HuH-7.5 (cell line): ENCODE results near the gene SPNS1.
"Not testable (repeated sequence)": the region's sequence is repeated elsewhere in the genome, so short reads cannot be mapped to it uniquely, and the experiment has no call there.

Experiments used
- DNase-seq: peaks from one replicate; pipeline ENCODE4 v3.0.0; 2011; ENCODE audit warnings: low spot score

SPNS1 gene

DNA sequence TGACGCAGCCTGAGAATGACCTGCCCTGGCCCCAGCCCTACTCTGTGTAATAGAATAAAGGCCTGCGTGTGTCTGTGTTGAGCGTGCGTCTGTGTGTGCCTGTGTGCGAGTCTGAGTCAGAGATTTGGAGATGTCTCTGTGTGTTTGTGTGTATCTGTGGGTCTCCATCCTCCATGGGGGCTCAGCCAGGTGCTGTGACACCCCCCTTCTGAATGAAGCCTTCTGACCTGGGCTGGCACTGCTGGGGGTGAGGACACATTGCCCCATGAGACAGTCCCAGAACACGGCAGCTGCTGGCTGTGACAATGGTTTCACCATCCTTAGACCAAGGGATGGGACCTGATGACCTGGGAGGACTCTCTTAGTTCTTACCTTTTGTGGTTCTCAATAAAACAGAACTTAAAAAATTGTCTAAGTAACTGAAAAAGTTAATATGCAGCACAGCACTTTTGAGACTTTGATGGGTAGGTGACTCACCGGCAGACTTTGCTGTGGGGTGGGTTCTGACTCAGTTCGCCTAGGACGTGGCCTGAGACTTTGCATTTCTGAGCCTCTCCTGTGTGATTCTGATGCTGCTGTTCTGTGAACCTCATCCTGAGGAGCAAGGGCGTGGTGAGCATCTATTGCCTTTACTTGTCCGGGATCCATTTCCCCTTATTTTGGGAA, 15.9 kb downstream of the SPNS1 start:
- no peak for DNase-seq

DNA sequence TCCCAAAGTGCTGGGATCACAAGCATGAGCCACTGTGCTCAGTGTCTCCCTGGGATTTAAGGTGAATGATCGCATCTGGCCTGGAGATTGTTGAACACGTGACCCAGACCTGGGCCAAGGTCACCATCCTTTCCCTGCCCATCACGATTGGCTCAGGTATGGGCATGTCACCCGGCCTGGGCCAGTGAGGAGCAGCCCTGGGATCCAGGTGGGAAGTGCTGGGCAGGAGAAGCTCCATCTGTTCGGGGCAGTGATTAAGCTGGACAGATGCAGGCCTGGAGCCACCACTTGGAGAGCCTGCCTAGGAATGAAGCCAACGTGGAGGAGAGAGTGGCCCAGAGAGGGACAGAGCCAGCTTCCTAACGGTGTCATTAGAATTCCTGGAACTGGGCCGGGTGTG, 17.1 kb downstream of the SPNS1 start:
- no peak for DNase-seq

DNA sequence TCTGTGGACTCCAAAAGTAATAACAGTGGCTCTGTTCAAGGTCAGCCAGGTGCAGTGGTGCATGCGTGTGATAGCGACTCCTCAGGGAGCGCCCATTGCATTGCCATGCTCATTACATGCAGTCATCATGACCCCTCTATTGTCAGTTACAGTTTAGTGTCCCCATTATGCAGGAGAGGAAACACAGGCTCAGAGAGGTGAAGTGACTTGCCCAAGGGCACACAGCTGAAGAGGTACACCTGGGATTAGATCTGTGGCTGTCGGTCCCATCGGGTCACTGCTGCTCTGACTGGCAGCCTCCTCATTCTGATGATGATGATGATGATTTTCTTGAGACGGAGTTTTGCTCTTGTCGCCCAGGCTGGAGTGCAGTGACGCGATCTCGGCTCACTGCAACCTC, 17.9 kb downstream of the SPNS1 start:
- DNase-seq = no peak

DNA sequence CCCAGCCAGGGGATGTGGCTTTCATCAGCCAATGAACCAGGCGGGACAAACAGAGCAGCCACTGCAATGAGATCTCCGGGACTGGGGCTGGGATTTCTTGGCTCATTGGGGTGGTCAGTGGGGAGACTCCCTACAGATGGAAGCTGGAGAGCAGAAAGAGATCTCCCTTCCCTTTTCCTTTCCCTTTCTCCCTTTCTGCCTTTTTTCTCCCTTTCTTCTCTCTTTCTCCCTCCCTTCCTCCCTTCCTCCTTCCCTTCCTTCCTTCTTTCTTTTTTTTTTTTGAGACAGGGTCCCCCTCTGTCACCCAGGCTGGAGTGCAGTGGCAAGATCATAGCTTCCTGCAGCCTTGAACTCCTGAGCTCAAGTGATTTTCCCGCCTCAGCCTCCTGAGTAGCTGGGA, 24.3 kb downstream of the SPNS1 start:
- no peak for DNase-seq

DNA sequence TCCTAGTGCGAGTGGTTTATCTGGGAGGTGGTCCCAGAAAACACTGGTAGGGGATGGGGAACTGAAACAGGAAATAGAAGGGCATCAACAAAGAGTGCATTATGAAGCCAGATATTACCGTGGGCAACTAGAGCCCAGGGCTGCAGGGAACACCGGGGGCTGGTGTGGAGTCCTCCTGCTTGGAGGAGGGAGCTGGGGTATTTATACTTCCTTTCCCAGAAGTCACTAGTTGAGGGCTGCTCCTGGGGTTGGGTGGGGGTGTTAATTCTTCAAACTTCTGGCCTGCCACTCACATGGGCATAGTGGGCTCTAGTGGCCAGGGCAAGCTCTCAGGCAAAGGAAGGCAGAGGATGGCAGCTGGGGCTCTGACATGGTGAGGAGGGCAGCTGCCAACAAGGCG, 25.0 kb downstream of the SPNS1 start:
- no peak for DNase-seq

DNA sequence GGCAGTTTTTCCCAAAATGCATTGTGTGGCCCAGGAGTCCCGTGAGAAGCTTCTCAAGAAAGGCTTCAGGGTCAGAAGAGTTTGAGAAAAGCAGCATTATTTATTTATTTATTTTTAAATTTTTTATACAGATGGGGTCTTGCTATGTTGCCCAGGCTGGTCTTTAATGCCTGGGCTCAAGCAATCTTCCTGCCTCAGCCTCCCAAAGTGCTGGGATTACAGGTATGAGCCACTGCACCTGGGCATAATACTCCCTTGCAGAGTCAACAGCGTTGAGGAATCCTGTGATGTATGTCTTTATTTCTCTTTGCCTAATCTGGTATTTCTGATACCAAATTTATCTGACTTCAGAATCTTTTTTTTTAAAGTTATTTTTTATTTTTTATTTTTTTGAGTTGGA, 25.4 kb downstream of the SPNS1 start:
- no peak for DNase-seq

DNA sequence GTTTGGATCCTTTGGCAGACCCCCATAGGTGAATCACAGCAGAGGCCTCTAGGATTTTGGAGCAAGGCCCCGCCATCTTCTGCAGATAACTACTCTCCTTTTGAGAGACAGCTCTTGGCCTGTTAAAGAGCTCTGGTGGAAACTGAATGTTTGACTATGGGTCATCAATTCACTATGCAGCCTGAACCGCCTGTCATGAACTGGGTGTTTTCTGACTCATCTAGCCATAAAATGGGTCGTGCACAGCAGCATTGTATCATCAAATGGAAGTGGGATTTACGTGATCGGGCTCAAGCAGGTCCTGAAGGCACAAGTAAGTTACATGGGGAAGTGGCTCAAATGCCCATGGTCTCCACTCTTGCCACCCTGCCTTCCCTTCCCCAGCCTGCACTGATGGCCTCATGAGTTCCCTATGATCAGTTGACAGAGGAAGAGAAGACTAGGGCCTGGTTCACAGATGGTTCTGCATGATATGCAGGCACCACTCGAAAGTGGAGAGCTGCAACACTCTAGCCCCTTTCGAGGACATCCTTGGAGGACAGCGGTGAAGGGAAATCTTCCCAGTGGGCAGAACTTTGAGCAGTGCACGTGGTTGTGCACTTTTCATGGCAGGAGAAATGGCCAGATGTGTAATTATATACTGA, 30.0 kb downstream of the SPNS1 start:
- not testable (repeated sequence) for DNase-seq

DNA sequence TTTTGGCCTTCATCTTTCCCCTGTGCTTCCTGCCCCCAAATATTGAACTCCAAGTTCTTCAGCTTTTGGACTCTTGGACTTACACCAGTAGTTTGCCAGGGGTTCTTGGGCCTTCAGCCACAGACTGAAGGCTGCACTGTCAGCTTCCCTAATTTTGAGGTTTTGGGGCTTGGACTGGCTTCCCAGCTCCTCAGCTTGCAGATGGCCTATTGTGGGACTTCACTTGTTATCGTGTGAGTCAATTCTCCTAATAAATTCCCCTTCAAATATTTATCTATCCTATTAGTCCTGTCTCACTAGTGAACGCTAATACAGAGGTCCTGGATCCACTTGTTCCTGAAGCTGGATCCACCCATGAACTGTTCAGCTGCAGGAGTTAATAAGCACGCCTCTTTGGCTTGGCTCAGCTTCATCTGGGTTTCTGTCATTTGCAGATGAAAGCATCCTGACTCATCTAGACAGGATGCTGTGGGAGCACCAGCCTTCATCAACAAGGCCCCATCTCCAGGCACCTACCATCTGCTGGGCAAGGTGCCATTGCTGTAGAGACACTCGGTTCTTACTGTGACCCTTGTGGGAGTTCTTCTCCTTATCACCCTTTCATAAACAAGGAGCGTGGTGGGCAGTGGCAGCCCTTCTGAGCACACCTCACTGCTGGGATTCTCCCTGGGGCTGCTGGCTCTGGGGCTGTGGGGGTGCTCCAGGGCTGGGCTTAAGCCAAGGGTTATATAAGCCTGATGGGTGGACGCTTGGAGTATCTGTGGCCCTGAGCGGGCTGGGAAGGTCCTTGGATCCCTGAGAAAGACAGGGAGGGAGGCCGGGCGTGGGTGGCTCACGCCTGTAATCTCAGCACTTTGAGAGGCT, 33.4 kb downstream of the SPNS1 start:
- DNase-seq = no peak

DNA sequence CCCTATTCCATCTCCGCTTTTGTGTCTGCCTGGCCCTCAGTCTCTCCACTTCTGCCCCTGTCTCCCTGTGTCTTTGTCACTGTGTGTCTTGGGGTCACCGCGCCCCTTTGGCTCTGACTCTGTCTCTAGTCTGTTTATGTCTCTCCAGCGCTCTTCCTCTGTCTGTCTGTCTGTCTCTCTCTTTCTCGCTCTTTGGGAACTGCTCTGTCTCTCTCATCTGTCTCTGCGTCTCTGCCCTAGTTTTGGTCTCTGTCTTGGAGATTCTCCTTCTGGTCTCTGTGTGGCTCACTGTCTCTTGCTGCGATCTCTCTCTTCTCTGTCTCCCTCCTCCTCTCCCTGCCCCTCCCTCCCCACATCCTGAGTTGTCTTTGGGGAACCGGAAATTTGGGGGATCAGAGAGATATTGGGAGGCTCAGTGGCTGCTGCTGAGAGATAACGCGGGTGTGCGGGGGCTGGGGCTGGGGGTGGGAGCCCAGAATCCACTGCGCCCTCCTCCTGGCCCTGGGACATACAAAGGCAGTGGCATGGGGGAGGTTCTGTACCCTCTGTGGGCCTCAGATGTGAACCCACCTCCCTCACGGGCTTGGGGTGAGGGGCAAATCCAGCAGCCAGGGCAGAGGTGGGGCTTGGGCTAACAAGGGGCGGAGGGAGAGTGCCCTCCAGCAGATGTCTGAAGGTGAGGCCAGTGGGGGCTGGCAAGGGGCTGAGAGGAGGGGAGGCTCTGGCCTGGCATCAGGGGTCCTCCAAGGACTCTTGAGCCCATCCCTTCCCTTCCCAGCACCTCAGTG, 34.7 kb downstream of the SPNS1 start:
- DNase-seq = no peak

DNA sequence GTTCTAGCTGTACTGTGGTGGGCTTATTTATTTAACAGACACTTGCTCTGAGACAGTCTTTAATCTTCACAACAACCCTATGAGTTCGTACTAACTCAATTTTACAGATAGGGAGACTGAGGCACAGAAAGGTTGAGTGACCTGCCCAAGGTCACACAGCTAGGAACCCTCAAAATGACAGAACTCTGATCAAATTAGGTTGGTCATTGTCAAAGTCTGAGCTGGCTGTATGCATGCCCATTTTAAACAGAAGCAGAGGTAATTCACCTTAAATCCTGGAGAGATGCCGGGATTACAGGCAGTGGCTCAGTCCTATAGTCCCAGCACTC, 35.2 kb downstream of the SPNS1 start:
- DNase-seq = no peak

DNA sequence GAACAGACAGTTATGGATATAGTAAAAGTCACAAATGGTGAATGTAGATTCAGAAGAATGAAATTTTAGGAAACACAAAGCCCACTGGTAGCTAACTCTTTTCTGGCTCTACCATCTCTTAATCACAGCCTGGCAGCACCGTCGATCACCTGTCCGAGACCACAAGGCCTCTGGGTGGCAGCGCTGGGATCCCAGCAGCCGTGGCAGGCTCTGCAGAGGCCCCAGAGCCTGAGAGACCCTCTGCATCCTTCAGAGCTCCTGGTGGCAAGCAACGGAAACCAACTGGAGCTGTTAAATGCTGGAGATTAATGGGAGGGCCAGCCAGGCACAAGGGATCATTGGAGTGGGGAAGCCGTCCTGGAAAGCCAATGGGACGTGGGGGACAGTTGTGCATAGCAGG, 36.5 kb downstream of the SPNS1 start:
- DNase-seq = no peak

DNA sequence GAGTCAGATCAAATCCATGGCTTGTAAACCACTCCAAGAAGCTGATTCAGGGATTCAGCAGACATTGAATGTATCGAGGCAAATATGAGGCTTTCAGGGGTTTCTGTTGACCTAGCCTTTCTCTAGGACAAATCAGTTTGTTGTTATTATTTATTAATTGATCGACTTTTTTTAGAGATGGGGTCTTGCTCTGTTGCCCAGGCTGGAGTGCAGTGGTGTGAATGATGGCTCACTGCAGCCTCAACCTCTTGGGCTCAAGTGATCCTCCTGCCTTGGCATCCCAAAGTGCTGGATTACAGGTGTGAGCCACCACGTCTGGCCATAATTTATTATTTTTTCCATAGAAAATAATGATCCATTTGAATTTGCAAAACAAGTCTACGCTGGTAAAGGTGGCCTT, 37.3 kb downstream of the SPNS1 start:
- DNase-seq = no peak

DNA sequence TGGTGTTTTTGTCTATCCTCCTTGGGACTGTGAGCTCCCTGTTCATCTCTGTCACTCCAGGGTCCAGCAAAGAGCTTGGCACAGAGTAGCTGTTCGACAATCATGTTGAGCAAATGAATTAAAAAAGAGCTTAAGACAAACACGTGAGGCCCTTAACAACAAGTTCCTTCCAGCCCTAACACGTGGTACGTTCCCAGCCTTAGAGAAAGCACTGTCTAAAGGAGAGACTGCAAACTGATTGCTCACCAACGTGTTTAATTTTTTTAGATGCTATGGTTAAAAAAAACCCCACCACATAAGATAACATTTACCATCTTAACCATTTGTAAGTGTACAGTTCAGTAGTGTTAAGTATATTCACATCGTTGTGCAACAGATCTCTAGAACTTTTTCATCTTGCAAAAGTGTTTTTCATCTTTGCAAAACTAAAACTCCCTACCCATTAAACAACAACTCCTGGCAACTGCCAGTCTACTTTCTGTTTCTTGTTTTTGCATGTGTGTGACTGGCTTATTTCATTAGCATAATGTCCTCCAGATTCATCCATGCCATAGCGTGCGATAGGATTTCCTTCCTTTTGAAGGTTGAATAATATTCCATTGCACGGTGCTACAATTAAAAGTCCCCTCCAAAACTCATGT, 38.5 kb downstream of the SPNS1 start:
- no peak for DNase-seq

DNA sequence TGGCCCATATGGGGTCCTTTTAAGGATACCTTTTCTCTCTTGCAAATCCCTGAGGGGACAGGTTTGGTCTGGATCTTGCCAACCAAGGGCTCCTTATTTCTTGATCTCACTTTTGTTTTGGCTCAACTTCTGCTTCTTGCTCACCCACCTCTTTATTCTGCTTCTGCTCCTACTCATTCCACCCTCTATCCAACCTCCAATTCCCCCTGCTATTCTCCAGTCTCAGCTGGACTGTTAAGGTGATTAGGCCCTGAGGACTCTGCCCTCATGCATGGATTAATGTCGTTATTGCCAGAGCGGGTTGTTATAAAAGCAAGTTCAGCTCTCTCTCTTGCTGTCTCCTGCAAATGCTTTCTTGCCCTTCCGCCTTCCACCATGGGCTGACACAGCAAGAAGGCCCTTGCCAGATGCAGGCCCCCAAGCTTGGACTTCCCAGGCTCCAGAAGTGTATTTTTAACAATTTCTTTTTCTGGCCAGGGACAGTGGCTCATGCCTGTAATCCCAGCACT, 40.0 kb downstream of the SPNS1 start:
- DNase-seq = no peak

DNA sequence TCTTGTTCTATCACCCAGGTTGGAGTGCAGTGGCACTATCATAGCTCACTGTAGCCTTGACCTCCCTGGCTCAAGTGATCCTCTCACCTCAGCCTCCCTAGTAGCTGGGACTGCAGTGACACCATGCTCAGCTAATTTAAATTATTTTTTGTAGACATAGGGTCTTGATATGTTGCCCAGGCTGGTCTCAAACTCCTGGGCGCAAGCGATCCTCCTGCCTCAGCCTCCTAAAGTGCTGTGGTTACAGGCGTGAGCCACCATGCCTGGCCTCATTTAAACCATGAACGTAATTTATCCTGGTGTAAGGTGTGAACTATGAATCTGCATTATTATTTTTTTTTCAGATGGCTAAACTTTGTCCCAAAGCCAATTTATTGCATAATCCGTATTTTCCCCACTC, 47.6 kb downstream of the SPNS1 start:
- DNase-seq = no peak

DNA sequence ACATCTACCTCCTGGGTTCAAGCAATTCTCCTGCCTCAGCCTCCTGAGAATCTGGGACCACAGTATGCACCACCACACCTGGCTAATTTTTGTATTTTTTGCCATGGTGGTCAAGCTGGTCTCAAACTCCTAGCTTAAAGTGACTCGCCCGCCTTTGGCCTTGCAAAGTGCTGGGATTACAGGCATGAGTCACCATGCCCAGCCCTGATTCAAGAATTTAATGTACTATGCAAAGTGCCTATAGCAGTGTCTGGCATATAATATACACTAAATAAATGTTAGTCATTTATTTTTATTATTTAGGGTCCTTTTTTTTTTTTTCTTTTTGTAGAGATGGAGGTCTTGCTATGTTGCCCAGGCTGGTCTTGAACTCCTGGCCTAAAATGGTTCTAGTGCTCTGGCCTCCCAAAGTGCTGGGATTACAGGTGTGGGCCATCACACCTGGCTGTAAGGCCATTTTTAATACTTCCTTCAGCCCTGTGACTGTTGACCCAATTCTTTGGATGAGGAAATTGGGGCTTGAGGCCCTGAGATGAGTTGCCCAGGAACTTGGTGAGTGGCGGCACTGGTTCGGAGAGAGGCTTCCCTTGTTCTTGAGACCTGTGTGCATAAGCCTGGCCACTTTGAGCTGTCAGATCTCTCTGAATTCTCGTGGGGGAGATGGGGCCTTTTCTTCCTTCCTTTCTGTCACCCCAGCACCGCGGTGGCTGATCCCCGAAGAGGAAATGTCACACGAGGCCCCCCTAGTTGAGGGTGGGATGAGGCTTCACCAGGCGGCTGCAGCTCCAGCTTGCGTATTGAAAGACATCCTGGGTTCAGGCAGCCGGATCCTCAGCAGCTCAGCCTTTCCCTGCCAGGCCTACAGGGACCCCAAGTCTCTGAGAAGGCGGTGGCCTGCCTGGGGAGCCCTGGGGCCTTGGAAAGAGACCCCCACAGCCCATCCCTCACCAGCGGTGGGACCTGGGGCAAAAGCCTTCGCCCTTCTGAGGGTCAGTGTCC, 49.0 kb downstream of the SPNS1 start:
- no peak for DNase-seq

DNA sequence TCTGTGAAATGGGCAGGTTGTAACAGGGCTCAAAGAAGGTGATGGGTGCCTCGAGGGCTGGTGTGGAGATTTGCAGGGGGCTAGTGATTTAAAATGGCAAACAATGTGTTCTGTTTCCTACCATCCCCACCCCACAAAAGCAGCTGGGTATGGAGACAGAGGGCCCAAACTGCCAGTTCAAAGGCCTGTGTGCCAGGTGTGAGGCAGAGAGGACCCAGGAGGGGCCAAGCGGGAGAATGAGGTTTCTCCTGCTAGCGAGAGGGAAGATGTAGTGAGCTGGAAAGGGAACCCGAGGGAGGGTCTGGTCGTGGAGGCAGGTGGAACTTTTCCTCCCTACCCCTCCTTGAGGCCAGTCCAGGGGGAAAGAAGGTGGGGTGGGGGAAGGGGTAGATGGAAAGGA, 49.7 kb downstream of the SPNS1 start:
- no peak for DNase-seq

DNA sequence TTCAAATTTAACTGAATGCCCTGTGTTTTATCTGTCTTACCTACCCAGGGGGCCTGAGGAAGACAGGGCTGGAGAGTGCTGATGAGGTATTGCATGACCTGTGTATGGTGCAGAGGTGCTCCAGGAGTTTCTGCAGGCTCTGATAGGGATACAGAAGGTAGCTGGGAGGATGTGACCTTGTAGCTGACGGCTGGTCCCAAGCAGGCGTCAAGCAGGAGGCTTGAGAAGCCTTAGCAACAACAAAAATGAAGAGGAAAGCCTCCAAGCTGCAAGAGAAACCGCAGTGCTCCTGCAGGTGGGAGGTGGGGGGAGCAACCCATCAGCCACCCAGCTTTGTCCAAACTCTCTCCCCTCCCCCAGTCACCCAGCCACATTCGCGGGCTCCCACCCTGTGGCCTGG, 50.6 kb downstream of the SPNS1 start:
- DNase-seq = no peak

DNA sequence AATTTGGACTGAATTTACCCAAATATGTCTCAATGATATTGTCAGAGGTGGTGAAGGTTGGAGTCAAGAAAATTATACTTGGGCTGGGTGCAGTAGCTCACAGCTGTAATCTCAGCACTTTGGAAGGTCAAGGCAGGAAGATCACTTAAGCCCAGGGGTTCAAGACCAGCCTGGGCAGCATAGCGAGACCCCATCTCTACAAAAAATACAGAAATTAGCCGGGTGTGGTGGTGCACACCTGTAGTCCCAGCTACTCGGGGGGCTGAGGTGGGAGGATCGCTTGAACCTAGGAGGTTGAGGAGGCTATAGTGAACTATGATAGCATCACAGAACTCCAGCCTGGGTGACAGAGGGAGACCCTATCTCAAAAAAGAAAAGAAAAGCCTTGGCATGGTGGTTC, 51.2 kb downstream of the SPNS1 start:
- DNase-seq = no peak

DNA sequence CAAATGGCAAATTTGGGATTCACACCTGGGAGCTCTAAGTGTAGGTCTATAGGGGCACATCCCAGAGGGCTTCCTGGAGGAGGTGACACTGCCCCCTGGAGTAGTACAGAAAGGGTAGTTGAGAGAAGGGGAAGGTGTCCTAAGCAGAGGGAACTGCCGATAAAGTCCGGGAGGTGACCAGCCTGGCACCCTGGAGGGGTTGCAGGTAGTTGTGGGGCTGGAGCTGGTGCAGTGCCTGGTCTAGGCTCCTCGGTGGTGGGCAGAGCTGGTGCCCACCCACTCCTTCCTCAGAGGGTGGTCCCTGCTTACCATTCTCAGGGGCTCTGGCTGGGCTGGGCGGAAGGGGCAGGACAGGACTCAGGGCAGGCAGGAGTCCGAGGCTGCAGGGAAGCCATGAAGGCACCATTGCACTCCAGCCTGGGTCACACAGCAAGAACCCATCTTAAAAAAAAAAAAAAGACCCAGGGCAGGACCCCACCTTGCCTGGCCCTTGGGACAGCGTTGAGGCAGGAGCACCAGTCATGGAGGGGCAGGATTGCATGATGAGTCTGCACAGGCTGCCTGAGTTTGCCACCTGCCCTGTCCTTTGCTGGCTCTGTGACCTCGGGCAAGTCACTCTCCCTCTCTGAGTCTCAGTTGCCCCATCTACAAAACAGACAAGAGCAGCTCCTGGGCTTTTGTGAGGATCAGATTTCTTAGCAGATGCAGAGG, 54.0 kb downstream of the SPNS1 start:
- no peak for DNase-seq
